NOMO-1 (cell line): ENCODE results near the gene HADHA.
A peak's percentile ranks its signal among the peaks of the same experiment; 100 is the strongest.

Source experiments
- DNase-seq, 2 experiments: peaks; one replicate each; lab custom pipeline; 2025; ENCODE audit not compliant: unreplicated experiment in 2 of 2; lab: John Stamatoyannopoulos, UW

Gene HADHA

GRCh38 chr2:26245810-26246209 lies 1.4 kb upstream of the HADHA start:
- peak in 1 of 2 experiments; percentile 22 for DNase-seq

GRCh38 chr2:26245231-26245732 lies 850 bp upstream of the HADHA start:
- peak; percentile 27 to 46 for DNase-seq

GRCh38 chr2:26243470-26244308 lies 743 bp downstream of the HADHA start:
- peak; percentile 21 to 48 for DNase-seq

- DNase-seq = no peak
Observed at GRCh38 chr2:26241928-26242436, 2.5 kb downstream of the HADHA start.

- peak in 1 of 2 experiments; percentile 32 for DNase-seq
Observed at GRCh38 chr2:26238311-26238958, 6.0 kb downstream of the HADHA start.

- DNase-seq = no peak
Observed at GRCh38 chr2:26237868-26238267, 6.6 kb downstream of the HADHA start.

GRCh38 chr2:26235089-26235488 lies 9.3 kb downstream of the HADHA start:
- DNase-seq = no peak

GRCh38 chr2:26230806-26231205 lies 13.6 kb downstream of the HADHA start:
- DNase-seq = no peak

- DNase-seq = no peak
Observed at GRCh38 chr2:26229595-26229994, 14.8 kb downstream of the HADHA start.

- no peak for DNase-seq
Observed at GRCh38 chr2:26224095-26224494, 20.3 kb downstream of the HADHA start.

GRCh38 chr2:26223018-26223417 lies 21.4 kb downstream of the HADHA start:
- DNase-seq = no peak

- DNase-seq = no peak
Observed at GRCh38 chr2:26217720-26218119, 26.7 kb downstream of the HADHA start.

GRCh38 chr2:26216587-26216986 lies 27.8 kb downstream of the HADHA start:
- no peak for DNase-seq

GRCh38 chr2:26215833-26216232 lies 28.6 kb downstream of the HADHA start:
- no peak for DNase-seq

- no peak for DNase-seq
Observed at GRCh38 chr2:26214759-26215158, 29.7 kb downstream of the HADHA start.

- no peak for DNase-seq
Observed at GRCh38 chr2:26212011-26212410, 32.4 kb downstream of the HADHA start.

GRCh38 chr2:26203906-26204305 lies 40.5 kb downstream of the HADHA start:
- no peak for DNase-seq

GRCh38 chr2:26202981-26203490 lies 41.4 kb downstream of the HADHA start:
- no peak for DNase-seq

GRCh38 chr2:26197516-26197915 lies 46.9 kb downstream of the HADHA start:
- DNase-seq = no peak

GRCh38 chr2:26196683-26197418 lies 47.6 kb downstream of the HADHA start:
- DNase-seq = peak; percentile 62 to 89
